HG03045 (cell line): ENCODE data around the gene GBP4.

Experiments used
- ATAC-seq: cut with Tn5 transposase; IDR thresholded peaks from one replicate; pipeline ENCODE4 v1.9.1; 2021; ENCODE audit warnings: mild to moderate bottlenecking, moderate library complexity; ENCODE audit not compliant: unreplicated experiment

Gene GBP4

DNA sequence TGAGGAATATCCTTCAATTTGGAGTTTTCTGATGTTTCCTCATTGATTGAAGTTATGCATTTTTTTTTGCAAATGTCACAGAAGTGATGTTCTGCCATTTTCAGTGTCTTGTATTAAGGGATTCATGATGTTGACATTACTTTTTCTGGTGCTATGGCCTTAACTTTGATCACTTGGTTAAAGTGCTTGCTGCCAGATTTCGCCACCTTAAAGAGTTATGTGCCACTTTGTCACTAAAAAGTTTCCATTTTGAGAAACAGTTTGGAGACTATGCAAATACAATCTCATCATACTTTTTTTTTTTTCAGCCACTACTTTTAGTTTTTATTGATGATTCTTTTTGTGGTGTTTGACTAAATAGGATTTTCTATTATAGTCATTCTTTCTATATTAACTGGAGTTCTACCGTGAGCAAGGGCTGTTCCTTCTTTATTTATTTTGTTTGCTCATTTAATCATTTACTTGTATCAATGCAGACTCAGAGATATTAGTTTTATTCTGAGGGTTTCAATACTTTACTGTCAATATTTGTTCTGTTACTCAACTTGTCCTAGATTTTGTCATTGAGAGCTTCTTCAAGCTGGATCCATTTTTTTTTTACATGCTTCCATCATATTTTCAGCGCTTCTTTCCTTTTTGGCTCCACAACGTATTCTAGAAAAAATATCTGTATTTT, 26.1 kb downstream of the GBP4 start:
- no peak for ATAC-seq

- ATAC-seq: no peak
These were observed 27.7 kb downstream of the GBP4 start for GRCh38 chr1:89171067-89171438.

- no peak for ATAC-seq
These were observed 28.3 kb downstream of the GBP4 start for GRCh38 chr1:89170170-89171066.

GRCh38 chr1:89169166-89169565, 29.6 kb downstream of the GBP4 start:
- no peak for ATAC-seq

DNA sequence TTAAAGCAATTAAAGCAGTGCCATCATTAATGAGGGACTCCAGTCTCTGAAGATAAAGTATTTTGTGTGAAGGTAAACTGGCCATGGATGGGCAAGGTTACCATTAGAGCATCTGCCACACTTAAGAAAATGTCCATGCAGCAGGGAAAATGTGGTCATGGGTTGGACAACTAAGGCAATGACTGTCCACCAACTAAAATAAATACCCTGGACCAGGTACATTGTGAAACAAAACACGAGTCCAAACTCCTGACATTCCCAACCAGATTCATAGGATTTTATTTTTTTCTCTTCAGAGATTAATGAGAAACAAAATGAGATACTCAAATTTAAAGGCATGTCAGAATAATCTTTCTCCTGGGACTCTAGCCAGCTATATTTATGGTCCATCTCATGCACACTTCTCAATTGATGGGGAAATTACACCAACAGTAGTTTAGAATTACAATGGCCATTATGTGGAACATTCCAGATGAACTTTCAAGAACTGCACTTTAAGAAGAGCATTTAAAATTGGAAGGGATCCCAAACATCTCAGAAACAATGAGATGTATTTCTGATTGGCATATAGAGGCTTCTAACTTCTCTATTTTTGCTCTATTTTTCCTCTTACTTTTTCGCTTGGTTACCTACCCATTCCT, 31.0 kb downstream of the GBP4 start:
- no peak for ATAC-seq

GRCh38 chr1:89166705-89167104, 32.0 kb downstream of the GBP4 start:
- ATAC-seq: no peak

GRCh38 chr1:89165811-89166210, 32.9 kb downstream of the GBP4 start:
- ATAC-seq: no peak

- ATAC-seq: no peak
These were observed 47.7 kb downstream of the GBP4 start for GRCh38 chr1:89151047-89151446.

GRCh38 chr1:89149976-89150375, 48.8 kb downstream of the GBP4 start:
- ATAC-seq: no peak

DNA sequence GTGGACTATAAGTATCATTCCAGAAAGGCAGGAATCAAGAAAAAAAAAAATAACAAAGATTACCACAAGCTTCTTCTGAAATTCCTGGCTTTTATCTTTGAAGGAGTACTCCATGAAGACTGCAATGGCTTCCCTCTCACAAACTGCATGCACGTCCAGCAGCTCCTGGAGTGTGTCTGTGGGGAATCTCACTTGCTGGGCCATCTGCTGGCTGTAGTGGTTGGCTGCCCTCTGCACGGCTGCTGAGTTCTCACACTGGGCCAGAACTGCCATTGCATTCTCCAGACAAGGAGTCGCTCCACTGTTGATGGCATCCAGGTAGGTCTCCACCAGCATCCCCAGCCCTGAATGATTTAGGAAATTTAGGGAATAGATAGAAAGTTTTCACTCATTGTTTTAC, 49.5 kb downstream of the GBP4 start:
- ATAC-seq: no peak

DNA sequence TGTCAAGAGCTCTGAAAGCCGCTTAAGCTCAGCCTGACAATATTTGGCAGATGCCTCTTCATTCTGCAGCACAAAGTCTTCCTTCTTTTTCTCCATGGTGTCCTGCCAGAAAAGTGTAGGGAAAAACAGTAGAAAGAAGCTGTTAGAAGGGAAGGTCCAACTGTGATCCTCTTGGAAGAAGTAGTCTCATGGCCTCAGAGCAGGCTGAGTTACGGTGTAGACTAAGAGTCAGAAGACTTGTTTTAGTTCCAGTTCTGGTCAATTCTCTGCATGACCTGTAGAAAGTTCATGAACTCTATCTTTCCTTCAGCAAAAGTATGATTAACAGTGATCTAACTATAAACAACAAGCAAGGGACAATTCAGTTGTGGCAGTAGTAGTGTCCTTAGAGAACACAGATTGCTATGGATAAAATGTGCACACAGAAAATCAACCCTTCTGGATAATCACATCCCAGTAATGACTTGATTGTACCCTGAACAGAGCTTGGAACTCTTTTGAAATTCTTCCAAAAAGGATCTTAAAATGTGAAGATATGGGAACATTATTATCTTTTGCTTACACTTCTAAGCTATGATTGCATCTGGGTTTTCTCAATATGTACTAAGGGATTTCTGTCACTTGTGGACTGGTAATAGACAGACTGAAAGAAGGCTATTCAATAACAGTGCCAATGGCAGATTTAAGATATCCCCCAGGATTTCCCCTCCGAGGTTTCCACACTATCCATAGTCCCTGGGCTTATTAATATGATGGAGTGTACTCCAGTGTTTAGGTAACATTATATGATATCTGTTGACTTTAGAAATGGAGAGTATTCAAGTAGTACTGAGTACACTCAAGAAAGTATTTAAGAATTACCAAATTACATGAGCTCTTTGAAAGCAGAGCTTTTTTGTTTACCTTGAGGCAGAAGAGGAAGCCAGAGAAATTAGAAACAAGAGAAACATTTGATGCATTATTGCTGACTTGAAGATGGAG, 50.8 kb downstream of the GBP4 start:
- no peak for ATAC-seq

DNA sequence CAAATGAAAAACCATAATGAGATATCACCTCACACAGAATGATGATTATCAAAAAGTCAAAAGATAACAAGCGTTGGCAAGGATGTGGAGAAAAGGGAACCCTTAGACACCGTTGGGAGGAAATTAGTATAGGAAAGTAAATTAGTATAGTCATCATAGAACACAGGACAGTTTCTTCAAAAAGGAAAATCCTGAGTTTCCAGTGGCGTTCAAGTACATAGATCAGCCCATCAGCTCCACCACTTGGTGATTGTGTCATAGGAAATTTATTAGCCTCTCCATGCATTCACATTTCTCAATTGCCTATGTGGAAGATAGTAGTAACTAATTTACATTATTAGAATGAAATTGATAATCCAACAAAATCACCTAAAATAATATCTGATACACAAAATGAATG, 52.0 kb downstream of the GBP4 start:
- ATAC-seq: no peak

- ATAC-seq: no peak
These were observed 55.3 kb downstream of the GBP4 start for GRCh38 chr1:89143484-89143883.

DNA sequence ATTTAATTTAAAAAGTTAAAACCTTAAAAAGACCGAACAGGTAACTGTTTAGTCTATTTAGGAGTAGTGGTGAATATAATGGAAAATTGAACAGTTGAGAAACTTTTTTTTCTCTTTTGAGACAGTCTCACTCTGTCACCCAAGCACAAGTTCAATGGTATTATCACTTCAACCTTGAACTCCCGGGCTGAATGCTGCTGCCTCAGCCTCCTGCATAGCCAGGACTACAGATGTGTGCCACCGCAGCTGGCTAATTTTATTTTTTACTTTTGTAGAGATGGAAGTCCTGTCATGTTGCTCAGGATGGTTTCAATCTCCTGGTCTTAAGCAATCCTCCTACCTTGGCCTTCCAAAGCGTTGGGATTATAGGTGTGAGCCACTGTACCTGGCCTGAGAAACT, 56.6 kb downstream of the GBP4 start:
- ATAC-seq: no peak

DNA sequence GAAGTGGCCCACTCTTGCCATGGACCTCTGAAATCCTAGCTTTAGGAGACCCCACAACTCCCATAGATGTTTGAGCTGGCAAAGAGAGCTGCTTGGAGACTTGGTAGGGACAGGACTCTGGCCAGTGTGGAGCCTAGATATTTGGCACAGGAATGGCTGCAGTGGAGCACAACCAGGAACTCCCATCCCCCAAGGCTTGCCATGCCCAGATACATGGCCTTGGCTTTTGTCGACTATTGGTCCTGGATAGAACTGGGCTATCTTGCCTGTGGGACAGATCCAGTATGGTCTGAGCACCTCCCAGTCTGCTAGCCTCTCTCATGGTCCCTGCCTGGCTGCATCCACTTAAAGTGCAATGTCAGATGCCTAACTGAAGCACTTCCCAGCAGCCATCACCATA, 65.0 kb downstream of the GBP4 start:
- no peak for ATAC-seq
